CD4-positive, alpha-beta T cell treated with Interleukin-1 beta for 1 hour (primary cell): ENCODE results near the gene VCL.
"Not testable (repeated sequence)": the region's sequence is repeated elsewhere in the genome, so short reads cannot be mapped to it uniquely, and the experiment has no call there.

Source experiments
- DNase-seq, 2 donors: peaks; one replicate each; pipeline ENCODE4 v3.0.0-alpha.2; 2020 to 2022

VCL gene

GRCh38 chr10:74044419-74044818 lies 46.5 kb downstream of the VCL start:
- no peak for DNase-seq

DNA sequence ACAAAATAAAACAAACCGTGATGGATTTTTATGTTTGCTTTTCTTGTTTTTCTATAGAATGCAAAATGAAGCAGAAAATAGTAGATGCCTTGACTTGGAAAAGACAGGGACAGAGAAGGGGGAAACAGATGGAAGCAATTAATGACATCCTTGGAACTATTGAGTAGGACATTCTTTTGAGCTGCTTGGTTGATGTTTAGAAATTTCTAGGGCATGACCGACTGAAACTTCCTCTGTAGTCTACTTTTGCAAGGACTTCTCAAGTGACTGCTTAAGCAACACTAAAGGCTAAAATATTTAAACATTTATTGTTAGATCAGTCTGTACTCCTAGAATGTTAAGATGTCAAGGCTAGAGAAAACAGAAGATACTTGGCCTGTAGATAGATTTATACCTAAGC lies 49.4 kb downstream of the VCL start:
- DNase-seq: no peak

DNA sequence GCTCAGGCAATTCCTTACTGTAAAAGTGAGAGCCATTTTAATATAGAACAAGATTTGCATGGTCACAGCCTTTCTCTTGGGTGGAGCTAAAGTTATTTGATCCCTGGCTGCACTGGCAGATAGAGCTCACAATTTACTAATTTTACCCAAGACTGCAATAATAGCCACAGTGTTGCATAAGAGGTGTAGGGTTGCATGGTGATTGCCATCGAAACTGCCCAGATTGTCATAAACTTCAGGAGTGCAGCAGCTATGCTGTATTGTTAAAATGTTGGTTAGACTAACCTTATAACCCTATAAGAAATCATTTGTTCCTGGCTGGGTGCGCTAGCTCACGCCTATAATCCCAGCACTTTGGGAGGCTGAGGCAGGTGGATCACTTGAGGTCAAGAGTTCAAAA lies 50.0 kb downstream of the VCL start:
- no peak for DNase-seq

GRCh38 chr10:74048433-74048832 lies 50.5 kb downstream of the VCL start:
- DNase-seq: no peak

DNA sequence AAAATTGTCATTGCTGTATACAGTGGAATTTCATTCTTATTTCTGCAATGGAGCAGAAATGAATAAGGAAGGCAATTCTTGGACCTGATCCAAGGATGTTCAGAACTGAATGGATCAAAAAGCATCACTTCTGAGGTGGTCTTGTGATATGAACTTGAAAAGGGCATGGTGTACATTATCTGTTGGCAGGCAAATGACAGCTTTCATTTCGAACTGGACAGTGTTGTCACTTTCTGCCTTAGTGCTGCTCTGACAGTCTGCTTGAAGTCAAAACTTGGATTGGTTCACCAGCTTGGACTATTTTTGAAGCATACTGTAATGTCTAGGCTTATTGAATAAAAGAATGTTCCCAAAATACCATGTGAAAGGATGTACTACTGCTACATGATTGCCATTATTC lies 52.0 kb downstream of the VCL start:
- DNase-seq: no peak

DNA sequence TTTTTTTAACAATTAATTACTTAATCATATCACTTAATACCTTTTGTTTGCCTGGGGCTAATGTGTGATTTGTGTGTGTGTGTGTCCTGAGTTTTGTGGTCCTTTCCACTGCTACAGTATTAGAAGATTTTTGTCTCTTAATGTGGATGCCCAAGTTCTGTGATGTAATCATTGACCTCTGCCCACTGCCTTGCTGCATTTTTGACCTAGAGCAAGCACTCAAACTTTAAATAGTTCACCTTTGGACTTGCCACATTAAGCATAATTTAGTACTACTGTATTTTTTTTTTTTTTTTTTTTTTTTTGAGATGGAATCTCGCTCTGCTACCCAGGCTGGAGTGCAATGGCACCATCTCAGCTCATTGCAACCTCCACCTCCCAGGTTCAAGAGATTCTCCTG lies 52.7 kb downstream of the VCL start:
- DNase-seq: no peak

DNA sequence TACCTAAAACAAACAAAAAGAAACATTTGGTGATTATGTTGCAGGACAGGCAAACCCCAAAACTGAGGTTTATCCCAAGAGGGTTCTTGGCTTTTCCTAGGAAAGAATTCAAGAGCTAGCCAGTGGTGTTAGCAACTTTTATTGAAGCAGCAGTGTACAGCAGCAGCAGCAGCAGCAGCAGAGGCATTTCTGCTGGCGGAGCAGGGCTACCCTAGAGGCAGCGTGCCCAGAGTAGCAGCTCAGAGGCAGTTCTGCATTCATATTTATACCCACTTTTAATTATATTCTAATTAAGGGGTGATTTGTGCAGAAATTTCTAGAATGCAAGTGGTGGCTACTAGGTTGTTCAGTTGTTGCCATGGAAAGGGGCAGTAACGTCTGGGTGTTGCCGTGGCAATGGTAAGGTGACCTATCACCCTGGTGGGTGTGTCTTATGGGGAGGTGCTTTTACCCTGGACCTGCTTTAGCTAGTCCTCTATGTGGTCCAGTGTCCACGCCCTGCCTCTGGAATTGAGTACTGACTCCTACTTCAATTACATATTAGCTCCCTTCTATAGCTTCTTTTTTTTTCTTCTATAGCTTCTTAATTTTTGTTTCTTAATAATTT lies 53.9 kb downstream of the VCL start:
- DNase-seq: no peak

DNA sequence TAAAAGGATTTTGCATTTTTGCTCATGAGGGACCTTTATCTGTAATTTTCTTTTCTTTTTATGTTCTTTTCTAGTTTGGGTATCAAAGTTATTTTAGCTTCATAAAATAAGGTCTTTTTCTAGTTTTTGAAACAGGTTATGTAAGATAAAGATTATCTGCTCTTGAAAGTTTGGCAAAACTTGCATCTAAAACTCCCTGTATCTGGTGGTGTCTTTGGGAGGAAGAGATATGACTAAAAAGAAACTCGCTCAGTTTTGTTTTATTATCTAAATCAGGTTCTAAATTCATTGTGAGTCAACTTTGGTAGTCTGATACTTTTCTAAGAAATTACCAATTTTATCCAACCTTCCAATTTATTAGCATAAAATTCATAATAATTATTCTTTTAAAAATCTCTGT lies 55.1 kb downstream of the VCL start:
- DNase-seq: no peak

DNA sequence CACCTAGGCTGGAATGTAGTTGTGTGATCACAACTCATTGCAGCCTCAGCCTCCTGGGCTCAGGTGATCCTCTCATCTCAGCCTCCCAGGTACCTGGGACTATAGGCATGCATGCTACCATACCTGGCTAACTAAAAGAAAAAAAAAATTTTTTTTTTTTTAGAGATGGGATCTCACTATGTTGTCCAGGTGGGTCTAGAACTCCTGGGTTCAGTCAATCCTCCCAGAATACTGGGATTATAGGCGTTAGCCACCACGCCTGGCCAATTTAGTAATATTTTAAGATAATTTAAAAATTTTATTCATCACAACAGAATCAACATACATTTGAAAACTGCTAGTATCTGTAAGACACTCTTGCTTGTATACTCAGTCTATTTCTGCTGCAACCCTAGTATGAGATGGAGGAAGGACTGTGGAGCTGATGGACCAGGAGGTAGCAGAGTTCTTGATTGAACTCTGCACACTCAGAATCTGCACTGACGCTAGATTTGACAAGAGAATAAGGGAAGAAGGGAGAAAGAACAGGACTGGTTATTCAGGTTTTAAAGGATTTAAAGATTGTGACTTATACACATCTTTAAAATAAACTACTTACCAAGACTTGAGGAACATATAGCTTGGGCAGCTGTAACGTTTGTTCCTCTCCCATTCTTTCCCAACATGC lies 57.6 kb downstream of the VCL start:
- no peak for DNase-seq

- DNase-seq: peak in 1 of 2 donors; percentile 8
Measured at GRCh38 chr10:74056050-74056818, 58.3 kb downstream of the VCL start.

- no peak for DNase-seq
Measured at GRCh38 chr10:74058071-74058470, 60.2 kb downstream of the VCL start.

- DNase-seq: peak; percentile 33
Measured at GRCh38 chr10:74058658-74059057, 60.7 kb downstream of the VCL start.

DNA sequence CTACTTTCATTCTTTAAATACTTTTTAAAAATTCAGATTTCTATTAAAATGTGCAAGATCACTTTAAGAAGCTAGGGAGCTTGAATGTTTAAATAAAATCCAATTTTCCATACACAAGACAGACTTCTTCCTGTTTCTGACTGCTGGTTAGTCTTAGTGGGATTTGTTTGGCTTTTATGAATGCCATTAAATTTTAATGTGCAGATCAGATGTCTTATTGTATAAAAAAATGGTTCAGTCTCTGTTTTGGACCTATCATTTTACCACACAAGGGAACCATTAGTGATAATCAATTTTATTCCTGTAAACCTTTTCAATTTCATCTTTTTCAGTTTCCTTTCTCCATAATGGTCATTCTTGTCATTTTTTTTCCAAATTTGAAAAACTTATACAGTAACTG lies 63.2 kb downstream of the VCL start:
- DNase-seq: no peak

DNA sequence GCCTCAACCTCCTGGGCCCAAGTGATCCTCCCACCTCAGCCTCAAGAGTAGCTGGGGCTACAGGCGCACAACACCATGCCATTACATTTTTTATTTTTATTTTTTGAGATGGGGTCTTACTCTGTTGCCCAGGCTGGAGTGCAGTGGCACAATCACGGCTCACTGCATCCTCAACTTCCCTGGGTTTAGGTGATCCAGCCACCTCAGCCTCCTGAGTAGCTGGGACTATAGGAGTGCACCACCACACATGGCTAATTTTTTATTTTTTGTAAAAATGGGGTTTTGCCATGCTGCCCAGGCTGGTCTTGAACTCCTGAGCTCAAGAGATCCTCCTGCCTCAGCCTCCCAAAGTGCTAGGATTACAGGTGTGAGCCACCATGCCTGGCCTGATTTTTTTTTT lies 64.1 kb downstream of the VCL start:
- not testable (repeated sequence) for DNase-seq

DNA sequence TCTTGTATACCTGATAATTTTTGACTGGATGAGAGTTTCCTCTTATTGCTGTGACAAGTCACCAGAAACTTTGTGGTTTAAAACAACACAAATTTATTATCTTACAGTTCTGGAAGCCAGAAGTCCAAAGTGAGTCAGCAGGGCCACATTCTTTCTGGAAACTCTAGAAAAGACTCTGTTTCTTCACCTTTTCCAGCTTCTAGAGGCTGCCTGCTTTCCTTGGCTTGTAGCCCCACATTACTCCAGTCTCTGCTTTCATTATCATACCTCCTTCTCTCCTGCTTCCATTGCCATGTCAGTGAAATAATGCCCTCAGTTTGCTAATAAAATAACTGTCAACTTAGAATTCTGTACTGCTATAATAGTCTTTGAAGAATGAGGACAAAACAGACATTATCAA lies 65.3 kb downstream of the VCL start:
- DNase-seq: no peak

DNA sequence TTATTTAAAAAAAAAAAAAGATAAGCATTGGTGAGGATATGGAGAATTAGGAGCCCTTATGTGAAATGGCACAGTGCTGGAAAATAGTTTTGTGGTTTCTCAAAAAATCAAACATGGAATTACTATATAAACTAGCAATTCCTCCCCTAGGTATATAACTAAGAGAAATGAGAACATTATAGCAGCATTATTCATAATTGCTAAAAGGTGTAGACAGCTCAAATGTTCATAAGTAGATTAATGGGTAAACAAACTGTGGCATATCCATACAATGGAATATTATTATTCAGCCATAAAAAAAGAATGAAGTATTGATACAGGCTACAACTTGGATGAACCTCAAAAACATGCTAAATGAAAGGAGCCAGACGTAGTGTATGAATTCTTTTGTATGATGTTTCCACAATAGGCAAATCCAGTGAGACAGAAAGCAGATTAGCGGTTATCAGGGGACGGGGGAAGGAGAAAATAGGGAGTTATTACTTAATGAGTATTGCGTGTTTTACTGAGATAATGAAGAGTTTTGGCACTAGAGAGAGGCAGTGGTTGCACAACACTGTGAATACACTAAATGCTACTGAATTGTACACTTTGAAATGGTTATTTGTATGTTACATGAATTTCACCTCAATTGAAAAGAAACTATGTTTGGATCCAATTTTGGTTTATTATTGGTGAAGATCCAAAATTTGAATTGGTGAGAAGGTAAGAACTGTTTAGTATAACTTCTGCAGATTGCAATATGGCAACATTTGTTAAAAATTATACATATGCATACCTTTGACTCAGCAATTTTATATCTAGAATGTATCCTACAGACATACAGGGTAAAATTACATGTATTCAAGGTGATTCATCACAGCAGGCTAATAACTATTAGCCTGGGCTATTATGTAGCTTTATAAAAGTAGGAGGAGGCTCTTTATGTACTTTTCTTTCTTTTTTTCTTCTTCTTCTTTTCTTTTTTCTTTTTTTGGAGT lies 69.7 kb downstream of the VCL start:
- DNase-seq: no peak

- no peak for DNase-seq
Measured at GRCh38 chr10:74071157-74071556, 73.2 kb downstream of the VCL start.

DNA sequence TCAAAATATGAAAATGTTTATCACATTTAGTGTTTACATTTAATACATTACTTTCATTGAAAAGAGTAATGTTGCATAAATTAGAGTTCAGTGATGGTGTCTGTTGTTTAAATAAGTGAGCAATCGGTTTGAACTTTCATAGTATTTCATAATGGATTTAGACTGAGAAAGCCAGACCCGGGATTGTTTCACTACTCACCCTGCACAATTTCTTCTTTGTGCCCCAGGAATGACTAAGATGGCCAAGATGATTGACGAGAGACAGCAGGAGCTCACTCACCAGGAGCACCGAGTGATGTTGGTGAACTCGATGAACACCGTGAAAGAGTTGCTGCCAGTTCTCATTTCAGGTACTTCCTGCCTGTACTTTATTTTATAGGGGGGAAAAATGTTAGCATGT lies 74.6 kb downstream of the VCL start:
- no peak for DNase-seq

- no peak for DNase-seq
Measured at GRCh38 chr10:74075906-74076305, 78.0 kb downstream of the VCL start.

- DNase-seq: no peak
Measured at GRCh38 chr10:74076961-74077360, 79.0 kb downstream of the VCL start.

DNA sequence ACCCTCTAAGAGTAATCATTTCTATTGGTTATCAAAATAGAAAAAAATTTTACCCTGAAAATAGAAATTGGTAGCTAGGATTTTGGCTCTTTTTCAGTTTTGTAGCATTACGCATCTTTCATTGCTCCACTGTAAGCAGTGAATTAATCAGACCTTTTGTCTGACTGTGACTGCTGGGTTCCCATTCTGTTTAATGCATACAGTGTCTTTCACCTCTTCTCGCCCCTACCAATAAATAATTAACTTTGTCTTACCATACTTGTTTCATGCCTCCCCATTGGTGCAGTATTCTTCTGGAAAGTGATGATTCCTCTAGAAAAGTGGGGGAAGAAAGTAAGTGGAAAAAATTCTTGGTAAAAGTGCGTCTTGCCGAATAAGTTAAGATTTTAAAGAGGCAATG lies 79.5 kb downstream of the VCL start:
- no peak for DNase-seq

DNA sequence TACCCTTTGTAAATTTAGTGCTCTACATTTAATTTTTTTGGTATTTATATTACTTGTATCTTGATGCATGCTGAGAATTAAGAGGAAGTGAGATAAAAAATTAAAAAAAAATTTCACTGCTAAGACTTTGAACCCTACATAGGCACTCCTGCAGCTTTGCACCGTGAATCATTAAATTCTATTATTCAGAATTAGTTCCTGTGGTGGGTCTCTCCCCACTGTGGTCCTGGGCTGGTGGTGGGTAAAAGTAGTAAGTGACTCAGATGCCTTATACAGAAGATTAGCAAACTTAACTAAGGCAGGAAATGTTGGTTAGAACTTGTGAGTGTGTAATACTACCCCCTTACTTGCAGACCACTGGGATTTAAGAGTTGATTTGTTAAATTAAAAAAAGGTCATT lies 80.1 kb downstream of the VCL start:
- peak in 1 of 2 donors; percentile 19 for DNase-seq
